DMS79 treated with DMSO at 0.1 percent for 48 hours (cell line): Measurements from ENCODE around the gene DXO.
A peak's percentile ranks its signal among the peaks of the same experiment; 100 is the strongest.
"Not testable (repeated sequence)": the region's sequence is repeated elsewhere in the genome, so short reads cannot be mapped to it uniquely, and the experiment has no call there.

Source experiments
- DNase-seq: peaks from one replicate; lab custom pipeline; 2025; lab: John Stamatoyannopoulos, UW

The DXO gene

GRCh38 chr6:31971993-31972708 is at the start of gene DXO:
TSS of gene DXO (minus strand) at chr6:31972138. CDS start at chr6:31971675, 463 bp downstream.
- DNase-seq, result peak; percentile 99

GRCh38 chr6:32014547-32014946 is 42.6 kb upstream of the DXO start, which contains the start of gene C4B:
TSS of gene C4B (plus strand) at chr6:32014795. CDS start at chr6:32014846, 51 bp downstream.
- DNase-seq, result not testable (repeated sequence)

- not testable (repeated sequence) for DNase-seq
Measured at GRCh38 chr6:32013738-32014137, 41.8 kb upstream of the DXO start.

GRCh38 chr6:32012941-32013617 is 41.1 kb upstream of the DXO start:
- DNase-seq, result not testable (repeated sequence)

- not testable (repeated sequence) for DNase-seq
Measured at GRCh38 chr6:32010856-32011530, 39.1 kb upstream of the DXO start.

- DNase-seq, result not testable (repeated sequence)
Measured at GRCh38 chr6:32009537-32009936, 37.6 kb upstream of the DXO start.

- not testable (repeated sequence) for DNase-seq
Measured at GRCh38 chr6:32008616-32009015, 36.7 kb upstream of the DXO start.

GRCh38 chr6:32008037-32008436 is 36.1 kb upstream of the DXO start:
- DNase-seq, result not testable (repeated sequence)

GRCh38 chr6:32007086-32007485 is 35.1 kb upstream of the DXO start:
- DNase-seq, result not testable (repeated sequence)

GRCh38 chr6:32005991-32006529 is 34.1 kb upstream of the DXO start:
- not testable (repeated sequence) for DNase-seq

- DNase-seq, result not testable (repeated sequence)
Measured at GRCh38 chr6:32005538-32005880, 33.6 kb upstream of the DXO start.

GRCh38 chr6:32004864-32005537 is 33.1 kb upstream of the DXO start:
- DNase-seq, result not testable (repeated sequence)

- not testable (repeated sequence) for DNase-seq
Measured at GRCh38 chr6:32004393-32004792, 32.5 kb upstream of the DXO start.

- not testable (repeated sequence) for DNase-seq
Measured at GRCh38 chr6:32003301-32003700, 31.4 kb upstream of the DXO start.

- DNase-seq, result not testable (repeated sequence)
Measured at GRCh38 chr6:32002546-32003268, 30.8 kb upstream of the DXO start.

- not testable (repeated sequence) for DNase-seq
Measured at GRCh38 chr6:31996385-31996784, 24.4 kb upstream of the DXO start.

GRCh38 chr6:31994421-31994820 is 22.5 kb upstream of the DXO start:
- not testable (repeated sequence) for DNase-seq

- not testable (repeated sequence) for DNase-seq
Measured at GRCh38 chr6:31989363-31989762, 17.4 kb upstream of the DXO start.

- not testable (repeated sequence) for DNase-seq
Measured at GRCh38 chr6:31981744-31982143, 9.8 kb upstream of the DXO start, which contains the start of gene C4A. TSS of gene C4A (plus strand) at chr6:31982057. CDS start at chr6:31982108, 51 bp downstream.

GRCh38 chr6:31980998-31981397 is 9.1 kb upstream of the DXO start:
- not testable (repeated sequence) for DNase-seq
